Liver (tissue), 2 donors: Measurements from ENCODE around the gene THEM5.

Source experiments
- REST ChIP-seq: IDR thresholded peaks from 2 replicates; pipeline ENCODE4 v1.6.1; 2016; ENCODE audit warnings: antibody characterized with exemption, mild to moderate bottlenecking
- TF ChIP-seq, protein P1 (sequence below): fragments of 150-350 bp; IDR thresholded peaks from 2 replicates; pipeline ENCODE4 v1.5.1; 2017; ENCODE audit warnings: improper control_type of control experiment, low read depth, low read length; ENCODE audit not compliant: missing input control
- donor health status: healthy.

DNA sequence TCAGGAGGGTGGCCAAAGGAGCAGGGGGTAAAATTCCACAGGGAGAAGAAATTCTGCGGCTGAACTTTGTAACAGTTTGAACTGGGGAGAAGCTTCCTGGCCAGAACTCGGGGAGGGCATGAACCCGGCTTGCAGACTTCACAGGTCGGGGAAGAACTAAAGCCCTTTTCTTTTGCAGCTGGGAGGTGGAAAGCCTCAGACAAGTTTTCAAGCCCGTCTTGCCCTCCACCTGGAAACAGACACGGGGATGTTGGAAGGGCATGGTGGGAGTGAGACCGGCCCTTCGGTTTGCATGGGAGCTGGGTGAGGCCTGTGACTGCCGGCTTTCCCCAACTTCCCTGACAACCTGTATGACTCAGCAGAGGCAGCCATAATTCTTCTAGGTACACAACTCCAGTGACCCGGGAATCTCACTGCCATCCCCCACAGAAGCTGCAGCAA lies 44.5 kb upstream of the THEM5 start:
- TF ChIP-seq, protein P1, sequence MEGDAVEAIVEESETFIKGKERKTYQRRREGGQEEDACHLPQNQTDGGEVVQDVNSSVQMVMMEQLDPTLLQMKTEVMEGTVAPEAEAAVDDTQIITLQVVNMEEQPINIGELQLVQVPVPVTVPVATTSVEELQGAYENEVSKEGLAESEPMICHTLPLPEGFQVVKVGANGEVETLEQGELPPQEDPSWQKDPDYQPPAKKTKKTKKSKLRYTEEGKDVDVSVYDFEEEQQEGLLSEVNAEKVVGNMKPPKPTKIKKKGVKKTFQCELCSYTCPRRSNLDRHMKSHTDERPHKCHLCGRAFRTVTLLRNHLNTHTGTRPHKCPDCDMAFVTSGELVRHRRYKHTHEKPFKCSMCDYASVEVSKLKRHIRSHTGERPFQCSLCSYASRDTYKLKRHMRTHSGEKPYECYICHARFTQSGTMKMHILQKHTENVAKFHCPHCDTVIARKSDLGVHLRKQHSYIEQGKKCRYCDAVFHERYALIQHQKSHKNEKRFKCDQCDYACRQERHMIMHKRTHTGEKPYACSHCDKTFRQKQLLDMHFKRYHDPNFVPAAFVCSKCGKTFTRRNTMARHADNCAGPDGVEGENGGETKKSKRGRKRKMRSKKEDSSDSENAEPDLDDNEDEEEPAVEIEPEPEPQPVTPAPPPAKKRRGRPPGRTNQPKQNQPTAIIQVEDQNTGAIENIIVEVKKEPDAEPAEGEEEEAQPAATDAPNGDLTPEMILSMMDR = no peak
- no peak for TF ChIP-seq REST
